Measurements from ENCODE around the gene SPRR1A.

SPRR1A gene

DNA sequence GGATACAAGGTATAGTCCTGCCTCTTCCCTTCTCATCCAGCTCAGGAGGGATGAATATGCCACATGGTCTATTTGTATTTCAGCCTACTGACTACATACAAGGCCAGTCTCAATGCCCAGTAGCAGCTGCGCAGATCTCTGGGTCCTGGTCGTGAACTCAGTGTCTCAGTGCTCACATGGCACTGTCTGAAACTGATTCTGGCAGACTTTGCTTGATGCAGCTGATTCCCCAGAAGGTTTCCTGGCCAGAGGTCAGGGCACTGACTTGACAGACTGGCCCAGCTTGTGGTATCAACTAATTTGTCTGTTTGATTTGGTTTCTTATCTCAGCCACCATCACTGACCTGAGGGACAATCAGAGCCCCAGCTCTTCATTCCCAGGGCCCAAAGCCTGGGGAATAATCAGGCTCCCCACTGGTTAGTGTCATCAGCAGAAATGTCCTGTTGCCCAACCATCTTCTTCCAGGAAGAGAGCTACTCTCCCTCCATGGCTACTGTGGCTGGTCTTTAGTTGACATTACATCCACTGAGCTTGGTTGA, 20.9 kb upstream of the SPRR1A start:
- H3K27ac ChIP-seq = no peak overlapping the region
- no peak for TF ChIP-seq ZFX (IDR thresholded peaks at IDR 0.05; ENCODE audit: borderline replicate concordance)
- TF ChIP-seq, protein P1, sequence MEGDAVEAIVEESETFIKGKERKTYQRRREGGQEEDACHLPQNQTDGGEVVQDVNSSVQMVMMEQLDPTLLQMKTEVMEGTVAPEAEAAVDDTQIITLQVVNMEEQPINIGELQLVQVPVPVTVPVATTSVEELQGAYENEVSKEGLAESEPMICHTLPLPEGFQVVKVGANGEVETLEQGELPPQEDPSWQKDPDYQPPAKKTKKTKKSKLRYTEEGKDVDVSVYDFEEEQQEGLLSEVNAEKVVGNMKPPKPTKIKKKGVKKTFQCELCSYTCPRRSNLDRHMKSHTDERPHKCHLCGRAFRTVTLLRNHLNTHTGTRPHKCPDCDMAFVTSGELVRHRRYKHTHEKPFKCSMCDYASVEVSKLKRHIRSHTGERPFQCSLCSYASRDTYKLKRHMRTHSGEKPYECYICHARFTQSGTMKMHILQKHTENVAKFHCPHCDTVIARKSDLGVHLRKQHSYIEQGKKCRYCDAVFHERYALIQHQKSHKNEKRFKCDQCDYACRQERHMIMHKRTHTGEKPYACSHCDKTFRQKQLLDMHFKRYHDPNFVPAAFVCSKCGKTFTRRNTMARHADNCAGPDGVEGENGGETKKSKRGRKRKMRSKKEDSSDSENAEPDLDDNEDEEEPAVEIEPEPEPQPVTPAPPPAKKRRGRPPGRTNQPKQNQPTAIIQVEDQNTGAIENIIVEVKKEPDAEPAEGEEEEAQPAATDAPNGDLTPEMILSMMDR (IDR thresholded peaks at IDR 0.05) = no peak

DNA sequence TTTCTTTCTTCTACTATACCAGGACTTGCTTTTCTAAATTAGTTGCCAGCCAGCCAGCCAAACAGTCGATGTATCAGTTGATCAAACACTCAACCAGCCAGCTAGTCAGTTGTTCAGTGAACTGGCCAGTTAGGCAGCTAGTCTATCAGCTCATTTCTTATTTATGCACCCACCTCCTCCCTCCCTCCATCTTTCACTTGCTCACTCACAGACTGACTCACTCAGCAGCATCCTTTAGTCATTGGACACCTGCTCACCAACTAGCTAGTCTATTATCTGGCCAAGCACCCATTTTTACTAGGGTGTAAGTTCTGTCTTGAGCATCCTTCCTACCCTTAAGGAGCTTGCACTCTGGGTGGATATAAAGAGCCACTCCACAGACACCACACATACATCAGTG, 19.3 kb upstream of the SPRR1A start:
- no peak for TF ChIP-seq ZFX (IDR thresholded peaks at IDR 0.05; ENCODE audit: borderline replicate concordance)
- TF ChIP-seq, protein P1 (IDR thresholded peaks at IDR 0.05) = no peak
- H3K27ac ChIP-seq = no peak overlapping the region

DNA sequence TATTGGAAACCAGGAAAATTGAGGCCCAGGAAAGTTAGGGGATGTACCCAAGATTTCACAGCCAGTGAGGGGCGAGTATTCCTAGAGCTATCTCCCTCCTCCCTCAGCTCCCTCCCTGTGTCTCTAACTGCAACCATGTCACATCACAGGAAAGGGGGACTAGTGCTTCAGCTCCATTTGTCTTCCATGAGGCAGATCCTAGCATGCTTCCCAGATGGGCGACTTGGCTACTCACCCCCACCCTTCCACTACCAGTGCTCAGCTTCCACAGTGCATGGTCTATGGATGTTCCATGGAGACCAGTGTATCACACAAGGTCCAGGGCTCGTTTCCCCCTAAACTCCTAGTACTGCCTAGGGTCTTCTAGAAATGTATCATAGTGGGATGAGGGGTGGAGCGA, 18.0 kb upstream of the SPRR1A start:
- H3K27ac ChIP-seq = no peak overlapping the region
- TF ChIP-seq, protein P1 (IDR thresholded peaks at IDR 0.05) = no peak
- no peak for TF ChIP-seq ZFX (IDR thresholded peaks at IDR 0.05; ENCODE audit: borderline replicate concordance)

DNA sequence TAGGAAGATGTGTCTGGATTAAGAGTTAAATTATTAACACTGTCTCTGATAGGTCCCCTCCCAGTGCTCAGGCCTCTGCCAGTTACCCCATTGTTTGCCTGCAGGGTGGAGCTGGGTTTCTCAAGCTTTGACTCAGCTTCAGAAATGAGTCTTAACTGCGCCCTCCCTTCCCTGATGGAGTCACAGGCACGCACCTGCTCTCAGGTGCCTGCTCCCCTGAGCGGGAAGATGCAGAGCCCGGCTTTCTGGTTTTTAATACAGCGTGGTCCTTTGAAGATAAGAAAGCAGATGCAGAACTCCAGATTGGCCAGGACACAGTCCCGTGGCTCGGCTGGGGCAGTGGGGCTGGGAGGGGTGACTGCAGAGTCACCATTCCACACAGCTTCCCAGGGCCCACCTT, 16.7 kb upstream of the SPRR1A start:
- H3K27ac ChIP-seq = no peak overlapping the region
- TF ChIP-seq, protein P1 (IDR thresholded peaks at IDR 0.05) = no peak
- no peak for TF ChIP-seq ZFX (IDR thresholded peaks at IDR 0.05; ENCODE audit: borderline replicate concordance)

- no peak overlapping the region for H3K27ac ChIP-seq
- TF ChIP-seq, protein P1 (IDR thresholded peaks at IDR 0.05) = no peak
- TF ChIP-seq ZFX (IDR thresholded peaks at IDR 0.05; ENCODE audit: borderline replicate concordance) = no peak
Observed at GRCh38 chr1:152968248-152968647, 15.6 kb upstream of the SPRR1A start.

GRCh38 chr1:152969036-152969435, 14.8 kb upstream of the SPRR1A start:
- H3K27ac ChIP-seq = no peak overlapping the region
- no peak for TF ChIP-seq ZFX (IDR thresholded peaks at IDR 0.05; ENCODE audit: borderline replicate concordance)
- TF ChIP-seq, protein P1 (IDR thresholded peaks at IDR 0.05) = no peak

- H3K27ac ChIP-seq = no peak within 1 kb of the TSS
- TF ChIP-seq ZFX (IDR thresholded peaks at IDR 0.05; ENCODE audit: borderline replicate concordance) = no peak
- TF ChIP-seq, protein P1 (IDR thresholded peaks at IDR 0.05) = no peak
Observed at GRCh38 chr1:152970495-152970894, 13.4 kb upstream of the SPRR1A start, which contains the start of gene SPRR4. Gene SPRR4, plus strand, starts transcription at chr1:152970648. Its CDS starts 1,243 bp downstream, at chr1:152971891.

Measured in 22Rv1 (cell line).